ENCODE results near the gene CBFA2T2.

CBFA2T2 gene

DNA sequence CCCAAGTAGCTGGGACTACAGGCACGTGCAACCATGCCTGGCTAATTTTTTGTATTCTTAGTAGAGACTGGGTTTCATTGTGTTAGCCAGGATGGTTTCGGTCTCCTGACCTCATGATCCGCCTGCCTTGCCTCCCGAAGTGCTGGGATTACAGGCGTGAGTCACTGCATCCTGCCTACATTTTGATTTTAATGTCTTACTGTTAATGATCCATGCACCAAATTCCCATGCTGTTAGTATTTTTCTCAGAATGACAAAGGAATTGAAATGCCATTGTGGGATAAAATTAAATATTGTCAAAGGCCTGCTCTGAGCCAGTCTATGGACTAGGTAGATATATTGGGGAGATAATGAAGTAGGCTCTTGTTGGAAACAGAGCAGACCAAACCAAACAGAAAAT lies 28.2 kb downstream of the CBFA2T2 start:
- DNase-seq (ENCODE audit: extremely low spot score) = no peak
- CTCF ChIA-PET = no interaction called here
- TF ChIP-seq, protein P1, sequence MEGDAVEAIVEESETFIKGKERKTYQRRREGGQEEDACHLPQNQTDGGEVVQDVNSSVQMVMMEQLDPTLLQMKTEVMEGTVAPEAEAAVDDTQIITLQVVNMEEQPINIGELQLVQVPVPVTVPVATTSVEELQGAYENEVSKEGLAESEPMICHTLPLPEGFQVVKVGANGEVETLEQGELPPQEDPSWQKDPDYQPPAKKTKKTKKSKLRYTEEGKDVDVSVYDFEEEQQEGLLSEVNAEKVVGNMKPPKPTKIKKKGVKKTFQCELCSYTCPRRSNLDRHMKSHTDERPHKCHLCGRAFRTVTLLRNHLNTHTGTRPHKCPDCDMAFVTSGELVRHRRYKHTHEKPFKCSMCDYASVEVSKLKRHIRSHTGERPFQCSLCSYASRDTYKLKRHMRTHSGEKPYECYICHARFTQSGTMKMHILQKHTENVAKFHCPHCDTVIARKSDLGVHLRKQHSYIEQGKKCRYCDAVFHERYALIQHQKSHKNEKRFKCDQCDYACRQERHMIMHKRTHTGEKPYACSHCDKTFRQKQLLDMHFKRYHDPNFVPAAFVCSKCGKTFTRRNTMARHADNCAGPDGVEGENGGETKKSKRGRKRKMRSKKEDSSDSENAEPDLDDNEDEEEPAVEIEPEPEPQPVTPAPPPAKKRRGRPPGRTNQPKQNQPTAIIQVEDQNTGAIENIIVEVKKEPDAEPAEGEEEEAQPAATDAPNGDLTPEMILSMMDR (IDR thresholded peaks at IDR 0.05; ENCODE audit: control extremely low read depth, extremely low read depth, low read depth, missing control alignments) = no peak

DNA sequence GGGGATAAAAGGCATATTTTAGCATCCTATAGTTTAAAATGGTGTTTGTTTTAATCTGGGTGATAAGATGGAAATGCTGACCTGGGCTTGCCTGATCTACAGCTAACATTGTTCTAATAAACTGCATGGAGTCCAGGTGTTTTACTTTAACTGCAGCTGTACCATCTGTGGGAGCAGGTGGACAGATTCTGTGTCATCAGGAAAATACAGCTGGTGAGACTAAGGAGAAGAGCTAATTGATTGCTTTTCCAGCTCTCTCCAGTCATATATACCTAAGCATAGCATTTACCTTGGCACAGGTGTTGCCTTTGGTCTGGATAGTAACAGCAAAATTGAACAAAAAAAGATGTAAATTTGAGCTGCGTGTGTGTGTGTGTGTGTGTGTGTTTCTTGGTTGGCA lies 31.6 kb downstream of the CBFA2T2 start:
- TF ChIP-seq, protein P1 (IDR thresholded peaks at IDR 0.05; ENCODE audit: control extremely low read depth, extremely low read depth, low read depth, missing control alignments) = no peak
- DNase-seq (ENCODE audit: extremely low spot score) = no peak
- ChIA-PET POLR2A (no interaction called here), CTCF (interaction anchor here (0.9 to 1.3 kb wide), 2 partner anchors 10 to 12 kb away, joined by 3 to 8 read pairs; no protein-coding TSS in a partner anchor)

More for the DNA sequence above, 28.2 kb downstream of the CBFA2T2 start:
- POLR2A ChIA-PET = no interaction called here

DNA sequence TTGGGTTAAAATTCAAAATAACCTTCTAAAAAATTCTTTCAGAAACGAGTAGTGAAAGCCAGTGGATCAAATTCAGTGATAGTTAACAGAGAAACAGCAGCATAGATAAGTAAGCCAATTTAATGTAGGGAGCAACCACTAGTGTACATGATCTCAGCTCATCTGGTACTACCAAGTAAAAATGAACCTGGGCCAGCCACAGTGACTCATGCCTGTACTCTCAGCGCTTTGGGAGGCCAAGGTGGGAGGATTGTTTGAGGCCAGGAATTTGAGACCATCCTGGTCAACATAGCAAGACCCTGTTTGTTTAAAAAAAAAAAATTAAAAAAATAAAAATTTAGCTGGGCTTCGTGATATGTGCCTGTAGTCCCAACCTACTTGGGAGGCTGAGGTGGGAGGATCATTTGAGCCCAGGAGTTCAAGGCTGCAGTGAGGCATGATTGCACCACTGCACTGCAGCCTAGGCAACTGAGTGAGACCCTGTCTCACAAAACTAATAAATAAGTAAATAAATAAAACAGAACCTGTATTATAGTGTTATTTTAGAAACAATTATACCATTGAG lies 32.4 kb downstream of the CBFA2T2 start:
- CTCF ChIA-PET = interaction anchor here (0.9 to 1.3 kb wide), 3 partner anchors 10 to 145 kb away, joined by 3 to 8 read pairs (median 3); partner anchors contain the start of gene ACTL10
- TF ChIP-seq, protein P1 (IDR thresholded peaks at IDR 0.05; ENCODE audit: control extremely low read depth, extremely low read depth, low read depth, missing control alignments) = no peak
- no peak for DNase-seq (ENCODE audit: extremely low spot score)
- POLR2A ChIA-PET = no interaction called here

DNA sequence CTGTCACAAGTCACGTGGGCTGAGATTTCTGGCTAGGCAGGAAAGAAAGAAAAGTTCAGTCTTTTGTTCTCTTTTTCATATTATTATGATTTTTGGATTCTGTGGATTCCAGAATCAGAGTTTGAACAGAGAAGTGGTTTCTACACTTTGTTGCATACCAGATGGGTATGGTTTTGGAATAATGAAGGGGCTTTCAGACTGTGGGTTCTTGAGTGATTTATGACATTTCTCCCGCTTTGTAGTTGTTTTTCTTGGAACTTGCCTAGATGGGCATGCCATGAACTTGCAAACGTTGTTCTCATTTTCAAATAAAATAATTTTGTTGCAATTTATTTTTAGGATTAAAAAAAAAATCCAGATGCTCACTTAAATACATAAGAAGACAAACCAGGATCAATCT lies 34.4 kb downstream of the CBFA2T2 start:
- TF ChIP-seq, protein P1 (IDR thresholded peaks at IDR 0.05; ENCODE audit: control extremely low read depth, extremely low read depth, low read depth, missing control alignments) = no peak
- ChIA-PET CTCF (no interaction called here), POLR2A (no interaction called here)
- no peak for DNase-seq (ENCODE audit: extremely low spot score)

DNA sequence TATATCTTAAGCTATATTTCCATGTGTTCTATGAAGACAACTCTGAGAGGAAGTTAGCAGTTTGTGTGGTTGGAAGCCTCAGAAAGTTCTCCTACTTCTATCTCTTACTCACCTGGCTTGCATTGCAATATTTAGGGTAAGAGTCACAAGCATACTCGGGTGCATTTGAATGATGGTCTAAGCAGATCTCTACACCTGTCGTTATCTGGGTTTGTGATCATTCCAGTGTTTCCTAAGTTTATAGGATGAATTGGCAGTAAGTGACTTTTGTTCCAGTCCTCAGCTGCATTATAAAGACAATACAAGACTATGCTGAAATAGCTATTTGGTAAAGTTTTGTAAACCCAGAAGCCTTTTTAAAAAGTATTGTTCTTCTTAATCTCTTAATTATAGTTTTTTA lies 36.9 kb downstream of the CBFA2T2 start:
- ChIA-PET POLR2A (no interaction called here), CTCF (interaction anchor here (2.4 to 2.8 kb wide), 2 partner anchors 15 to 20 kb away, joined by 8 to 9 read pairs; no protein-coding TSS in a partner anchor)
- TF ChIP-seq, protein P1 (IDR thresholded peaks at IDR 0.05; ENCODE audit: control extremely low read depth, extremely low read depth, low read depth, missing control alignments) = no peak

DNA sequence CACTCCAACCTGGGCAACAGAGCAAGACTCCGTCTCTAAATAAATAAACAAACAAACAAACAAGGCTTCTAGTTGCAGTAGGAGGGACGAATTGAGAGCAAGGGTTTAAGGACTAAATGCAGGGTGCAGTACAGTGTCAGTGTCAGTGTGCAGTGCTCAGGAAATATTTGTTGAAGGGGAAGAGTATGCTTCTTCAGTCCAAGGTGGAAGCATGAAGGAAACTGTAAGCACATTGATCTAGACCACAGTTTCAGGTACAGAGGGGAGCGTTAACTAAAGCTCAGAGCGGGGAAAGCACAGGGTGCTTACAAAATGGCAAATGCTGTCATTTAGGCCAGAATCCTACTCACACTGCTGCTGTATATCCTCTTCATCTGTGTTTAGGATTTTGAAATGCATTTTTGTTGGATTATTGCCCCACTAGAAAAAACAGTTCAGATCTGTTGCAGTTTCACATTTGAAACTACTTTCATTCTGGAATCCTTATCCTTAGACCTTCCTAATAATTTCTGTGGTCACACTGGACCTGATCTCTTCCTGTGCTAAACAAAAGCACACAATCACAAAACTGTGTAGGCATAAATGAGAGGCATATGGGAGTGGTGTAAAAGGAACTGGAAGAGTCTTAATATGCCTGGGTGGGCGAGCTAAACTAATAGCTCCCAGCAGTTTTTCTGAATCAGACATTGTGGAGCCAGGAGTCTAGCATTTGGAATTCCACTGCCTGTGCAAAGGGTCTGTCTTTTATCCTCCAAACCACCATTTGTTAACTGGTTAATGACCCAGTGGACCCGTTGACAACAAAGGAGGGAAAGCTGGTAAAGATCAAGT lies 41.4 kb downstream of the CBFA2T2 start:
- TF ChIP-seq, protein P1 (IDR thresholded peaks at IDR 0.05; ENCODE audit: control extremely low read depth, extremely low read depth, low read depth, missing control alignments) = no peak
- POLR2A ChIA-PET = no interaction called here
- no peak for DNase-seq (ENCODE audit: extremely low spot score)
- CTCF ChIA-PET = interaction anchor here (0.9 to 2.5 kb wide), 3 partner anchors 9 to 114 kb away, joined by 3 to 8 read pairs (median 4); no protein-coding TSS in a partner anchor

More for the DNA sequence above, 36.9 kb downstream of the CBFA2T2 start:
- DNase-seq (ENCODE audit: extremely low spot score) = no peak

All from GM10248 (cell line).